ENCODE results near the gene TRPV6.

TRPV6 gene

GRCh38 chr7:142932386-142933091 lies 47.0 kb upstream of the TRPV6 start:
- no peak for TF ChIP-seq FOXP2 (optimal IDR thresholded peaks at IDR 0.05; ENCODE audit: borderline replicate concordance, extremely low read depth, extremely low read length, insufficient read depth)
- TF ChIP-seq REST (IDR thresholded peaks at IDR 0.05; ENCODE audit: insufficient read depth in 1 of 2, low read depth in 2 of 2, low read length in 2 of 2) = no peak
- TF ChIP-seq POLR2AphosphoS5 (IDR thresholded peaks at IDR 0.05; ENCODE audit: low read depth, low read length) = no peak
- TF ChIP-seq TAF1 (IDR thresholded peaks at IDR 0.05; ENCODE audit: borderline replicate concordance, insufficient read depth, low read length) = no peak
- no peak for TF ChIP-seq SIN3A (IDR thresholded peaks at IDR 0.05; ENCODE audit: borderline replicate concordance, insufficient read depth, low read length)

- TF ChIP-seq SIN3A (IDR thresholded peaks at IDR 0.05; ENCODE audit: borderline replicate concordance, insufficient read depth, low read length) (no peak), REST (IDR thresholded peaks at IDR 0.05; ENCODE audit: insufficient read depth in 1 of 2, low read depth in 2 of 2, low read length in 2 of 2) (no peak), POLR2AphosphoS5 (IDR thresholded peaks at IDR 0.05; ENCODE audit: low read depth, low read length) (no peak), FOXP2 (optimal IDR thresholded peaks at IDR 0.05; ENCODE audit: borderline replicate concordance, extremely low read depth, extremely low read length, insufficient read depth) (no peak), TAF1 (IDR thresholded peaks at IDR 0.05; ENCODE audit: borderline replicate concordance, insufficient read depth, low read length) (no peak)
These were observed 44.7 kb upstream of the TRPV6 start for GRCh38 chr7:142930126-142930730.

GRCh38 chr7:142927949-142928348 lies 42.4 kb upstream of the TRPV6 start:
- TF ChIP-seq SIN3A (IDR thresholded peaks at IDR 0.05; ENCODE audit: borderline replicate concordance, insufficient read depth, low read length) = no peak
- no peak for TF ChIP-seq TAF1 (IDR thresholded peaks at IDR 0.05; ENCODE audit: borderline replicate concordance, insufficient read depth, low read length)
- no peak for TF ChIP-seq POLR2AphosphoS5 (IDR thresholded peaks at IDR 0.05; ENCODE audit: low read depth, low read length)

- TF ChIP-seq POLR2AphosphoS5 (IDR thresholded peaks at IDR 0.05; ENCODE audit: low read depth, low read length) (no peak), REST (IDR thresholded peaks at IDR 0.05; ENCODE audit: insufficient read depth in 1 of 2, low read depth in 2 of 2, low read length in 2 of 2) (no peak), TAF1 (IDR thresholded peaks at IDR 0.05; ENCODE audit: borderline replicate concordance, insufficient read depth, low read length) (no peak), FOXP2 (optimal IDR thresholded peaks at IDR 0.05; ENCODE audit: borderline replicate concordance, extremely low read depth, extremely low read length, insufficient read depth) (no peak), SIN3A (IDR thresholded peaks at IDR 0.05; ENCODE audit: borderline replicate concordance, insufficient read depth, low read length) (no peak)
These were observed 41.7 kb upstream of the TRPV6 start for GRCh38 chr7:142927085-142927745.

- TF ChIP-seq TAF1 (IDR thresholded peaks at IDR 0.05; ENCODE audit: borderline replicate concordance, insufficient read depth, low read length) (no peak), SIN3A (IDR thresholded peaks at IDR 0.05; ENCODE audit: borderline replicate concordance, insufficient read depth, low read length) (no peak), REST (IDR thresholded peaks at IDR 0.05; ENCODE audit: insufficient read depth in 1 of 2, low read depth in 2 of 2, low read length in 2 of 2) (no peak), POLR2AphosphoS5 (IDR thresholded peaks at IDR 0.05; ENCODE audit: low read depth, low read length) (no peak), FOXP2 (optimal IDR thresholded peaks at IDR 0.05; ENCODE audit: borderline replicate concordance, extremely low read depth, extremely low read length, insufficient read depth) (no peak)
These were observed 39.9 kb upstream of the TRPV6 start for GRCh38 chr7:142925413-142925812.

Data from PFSK-1 (cell line).